ENCODE measurements around the gene PYROXD2.
"Not testable (repeated sequence)": the region's sequence is repeated elsewhere in the genome, so short reads cannot be mapped to it uniquely, and the experiment has no call there.

The PYROXD2 gene

GRCh38 chr10:98364432-98365102 is 50.4 kb downstream of the PYROXD2 start:
- DNase-seq, result peak; percentile 28

- DNase-seq, result peak; percentile 95
Measured at GRCh38 chr10:98363220-98363619, 51.8 kb downstream of the PYROXD2 start.

GRCh38 chr10:98361131-98362025 is 53.6 kb downstream of the PYROXD2 start:
- DNase-seq, result peak; percentile 98

GRCh38 chr10:98357194-98357822 is 57.7 kb downstream of the PYROXD2 start:
- peak; percentile 34 for DNase-seq

GRCh38 chr10:98354491-98354890 is 60.5 kb downstream of the PYROXD2 start:
- no peak for DNase-seq

GRCh38 chr10:98353170-98353569 is 61.8 kb downstream of the PYROXD2 start:
- DNase-seq, result no peak

GRCh38 chr10:98351831-98352402 is 63.1 kb downstream of the PYROXD2 start:
- DNase-seq, result no peak

- DNase-seq, result no peak
Measured at GRCh38 chr10:98349508-98349922, 65.5 kb downstream of the PYROXD2 start.

- no peak for DNase-seq
Measured at GRCh38 chr10:98346847-98347246, 68.1 kb downstream of the PYROXD2 start.

GRCh38 chr10:98344589-98345038 is 70.4 kb downstream of the PYROXD2 start:
- DNase-seq, result peak; percentile 84

GRCh38 chr10:98341701-98342100 is 73.3 kb downstream of the PYROXD2 start:
- DNase-seq, result not testable (repeated sequence)

GRCh38 chr10:98340940-98341310 is 74.1 kb downstream of the PYROXD2 start:
- DNase-seq, result no peak

- no peak for DNase-seq
Measured at GRCh38 chr10:98340261-98340939, 74.6 kb downstream of the PYROXD2 start.

GRCh38 chr10:98339799-98340198 is 75.2 kb downstream of the PYROXD2 start:
- peak; percentile 73 for DNase-seq

GRCh38 chr10:98338896-98339295 is 76.1 kb downstream of the PYROXD2 start:
- no peak for DNase-seq

- DNase-seq, result no peak
Measured at GRCh38 chr10:98338318-98338717, 76.7 kb downstream of the PYROXD2 start.

- no peak for DNase-seq
Measured at GRCh38 chr10:98337484-98337883, 77.5 kb downstream of the PYROXD2 start.

All from NCI-H510A treated with DMSO at 0.1 percent for 48 hours (cell line).